Lung (tissue), 12 donors: ENCODE results near the gene LRP1B. TPM values are rescaled to one million over a fixed set of nuclear protein-coding genes. Genes with fewer than 3 reads are reported as not detected.

Source experiments
- ATAC-seq: fragments of 200-7000 bp; cut with Tn5 transposase; one replicate; pipeline ENCODE4 v1.9.1; 2020; ENCODE audit warnings: moderate number of reproducible peaks; ENCODE audit not compliant: insufficient read depth, low FRiP score
- DNase-seq, 3 donors: peaks; one replicate each; pipeline ENCODE4 v3.0.0-alpha.2; 2013 to 2017
- H3K27ac ChIP-seq, 2 donors: one replicate each; pipeline ENCODE4 v1.5.1; 2013; ENCODE audit warnings: mild to moderate bottlenecking in 2 of 2, moderate library complexity in 2 of 2, control low read depth in 1 of 2, inconsistent platforms in 1 of 2, low read depth in 1 of 2, low read length in 1 of 2
- H3K27me3 ChIP-seq, 3 donors: one replicate each; pipeline ENCODE4 v1.5.1; 2013; ENCODE audit warnings: low read length in 2 of 3; ENCODE audit not compliant: control insufficient read depth in 3 of 3, insufficient read depth in 3 of 3
- H3K36me3 ChIP-seq, 4 donors: one replicate each; pipeline ENCODE4 v1.5.1; 2013; ENCODE audit warnings: low read length in 4 of 4, mild to moderate bottlenecking in 1 of 4, moderate library complexity in 1 of 4; ENCODE audit not compliant: control insufficient read depth in 4 of 4, insufficient read depth in 4 of 4
- H3K4me1 ChIP-seq, 5 donors: one replicate each; pipeline ENCODE4 v1.5.1; 2013; ENCODE audit warnings: low read length in 5 of 5, mild to moderate bottlenecking in 2 of 5, moderate library complexity in 1 of 5; ENCODE audit not compliant: control insufficient read depth in 5 of 5, insufficient read depth in 5 of 5
- H3K4me3 ChIP-seq: one replicate; pipeline ENCODE4 v1.5.1; 2013; ENCODE audit warnings: mild to moderate bottlenecking, control low read depth, moderate library complexity
- H3K9ac ChIP-seq, 2 donors: one replicate each; pipeline ENCODE4 v1.5.1; 2013; ENCODE audit warnings: low read length in 2 of 2, control low read depth in 1 of 2; ENCODE audit not compliant: insufficient read depth in 1 of 2
- H3K9me3 ChIP-seq, 4 donors: one replicate each; pipeline ENCODE4 v1.5.1; 2013; ENCODE audit warnings: low read length in 3 of 4, mild to moderate bottlenecking in 1 of 4, moderate library complexity in 1 of 4; ENCODE audit not compliant: control insufficient read depth in 4 of 4, insufficient read depth in 3 of 4
- polyA plus RNA-seq, 2 donors: library from polyadenylated mRNA; stranded (reverse); fragments of 200-250 nt; gene quantifications; one replicate each; pipeline ENCODE4 v1.2.1, GENCODE V29; 2013
- total RNA-seq, 2 donors: library from RNA; depleted of rRNA in 1 of 2; stranded (reverse); fragments of >200 nt in 1 of 2; gene quantifications; one replicate each; pipeline ENCODE4 v1.2.1, GENCODE V29; 2014 to 2021
- TF ChIP-seq, protein P1 (sequence below): IDR thresholded peaks from 2 replicates; pipeline ENCODE4 v1.5.1; 2012; ENCODE audit warnings: mild to moderate bottlenecking; ENCODE audit errors: control extremely low read depth, extremely low read depth
- donor health status: control.
- donor health status: control.
- donor health status: Bipolar disorder and iron deficiency.
- donor health status: healthy.
- donor health status: DM: yes; HTN: yes; CAD: no.

The LRP1B gene
- total and polyA plus RNA-seq, 4 donors, result 0.01 to 6.5 (median 0.16) TPM

DNA sequence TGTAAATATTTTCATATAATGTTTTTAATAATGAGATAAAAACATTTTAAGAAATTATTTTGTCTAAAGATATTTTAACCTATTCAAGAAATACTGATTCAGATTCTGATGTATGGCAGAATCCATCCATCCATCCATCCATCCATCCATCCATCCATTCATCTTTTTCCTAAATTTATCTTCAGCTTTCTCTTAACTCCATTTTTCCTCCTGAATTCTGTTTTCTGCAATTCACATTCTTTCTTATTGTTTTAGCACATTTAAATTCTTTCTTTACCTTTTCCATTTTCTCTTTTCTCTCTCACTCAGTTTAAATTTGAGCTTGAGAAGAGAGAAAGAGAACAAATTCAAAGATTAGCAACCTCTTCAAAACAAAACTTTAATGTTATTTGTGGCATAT, 3.6 kb downstream of the LRP1B start:
- Histone ChIP-seq H3K4me3 (no peak overlapping the region), H3K36me3 (no peaks in the 10 kb centered on the region), H3K27ac (no peak overlapping the region), H3K27me3 (peaks cover 0 to 33% (median 23%) of the 10 kb centered on the region in 3 donors), H3K9me3 (no peaks in the 10 kb centered on the region), H3K9ac (no peak overlapping the region), H3K4me1 (peaks cover 0 to 18% (median 2%) of the 10 kb centered on the region in 5 donors)
- TF ChIP-seq, protein P1, sequence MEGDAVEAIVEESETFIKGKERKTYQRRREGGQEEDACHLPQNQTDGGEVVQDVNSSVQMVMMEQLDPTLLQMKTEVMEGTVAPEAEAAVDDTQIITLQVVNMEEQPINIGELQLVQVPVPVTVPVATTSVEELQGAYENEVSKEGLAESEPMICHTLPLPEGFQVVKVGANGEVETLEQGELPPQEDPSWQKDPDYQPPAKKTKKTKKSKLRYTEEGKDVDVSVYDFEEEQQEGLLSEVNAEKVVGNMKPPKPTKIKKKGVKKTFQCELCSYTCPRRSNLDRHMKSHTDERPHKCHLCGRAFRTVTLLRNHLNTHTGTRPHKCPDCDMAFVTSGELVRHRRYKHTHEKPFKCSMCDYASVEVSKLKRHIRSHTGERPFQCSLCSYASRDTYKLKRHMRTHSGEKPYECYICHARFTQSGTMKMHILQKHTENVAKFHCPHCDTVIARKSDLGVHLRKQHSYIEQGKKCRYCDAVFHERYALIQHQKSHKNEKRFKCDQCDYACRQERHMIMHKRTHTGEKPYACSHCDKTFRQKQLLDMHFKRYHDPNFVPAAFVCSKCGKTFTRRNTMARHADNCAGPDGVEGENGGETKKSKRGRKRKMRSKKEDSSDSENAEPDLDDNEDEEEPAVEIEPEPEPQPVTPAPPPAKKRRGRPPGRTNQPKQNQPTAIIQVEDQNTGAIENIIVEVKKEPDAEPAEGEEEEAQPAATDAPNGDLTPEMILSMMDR, result no peak
- ATAC-seq (no peak), DNase-seq (no peak)

DNA sequence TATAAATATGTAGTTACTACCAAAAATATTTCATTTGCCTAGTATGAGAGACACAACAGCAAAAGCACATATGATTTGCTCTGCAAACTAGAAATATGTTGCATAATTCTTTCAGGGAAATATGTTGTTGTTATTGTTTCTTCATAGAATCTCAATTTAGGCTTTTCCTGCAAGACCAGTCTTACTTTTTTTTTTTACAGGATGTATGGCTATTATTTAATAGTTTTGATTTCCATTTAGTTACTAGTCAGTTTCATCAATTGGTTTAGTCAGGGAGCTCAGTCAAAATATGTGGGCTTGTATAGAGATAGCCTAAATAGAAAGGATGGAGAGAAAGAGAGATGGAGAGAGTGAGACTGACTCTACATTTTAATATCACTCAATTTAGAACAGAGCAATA, 6.1 kb downstream of the LRP1B start:
- TF ChIP-seq, protein P1, result no peak
- Histone ChIP-seq H3K27ac (no peak overlapping the region), H3K36me3 (no peaks in the 10 kb centered on the region), H3K4me1 (peaks cover 0 to under 1% (median 0%) of the 10 kb centered on the region in 5 donors), H3K9me3 (no peaks in the 10 kb centered on the region), H3K4me3 (no peak overlapping the region), H3K27me3 (peaks cover 0 to 24% (median 20%) of the 10 kb centered on the region in 3 donors), H3K9ac (no peak overlapping the region)
- DNase-seq, result no peak
- ATAC-seq, result no peak

DNA sequence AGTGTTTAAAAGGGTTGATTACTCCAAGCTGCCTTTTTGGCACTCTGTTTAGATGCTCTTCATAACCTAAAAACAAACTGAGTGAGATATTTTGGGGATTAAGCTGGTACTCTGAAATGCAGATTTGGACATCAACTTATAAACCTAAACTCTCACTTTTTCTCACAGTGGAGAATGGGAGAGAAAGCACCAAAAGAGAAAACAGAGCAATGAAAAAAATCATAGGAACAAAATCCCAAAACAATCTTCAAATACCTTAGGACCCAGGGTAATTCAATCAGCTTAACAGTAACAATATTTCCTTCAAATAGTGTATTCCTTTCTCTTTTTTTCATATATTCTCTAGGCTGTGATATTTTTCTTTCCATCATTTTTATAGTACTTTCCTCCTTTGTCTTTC, 11.5 kb downstream of the LRP1B start:
- Histone ChIP-seq H3K9ac (no peak overlapping the region), H3K27me3 (no peaks in the 10 kb centered on the region), H3K4me1 (no peaks in the 10 kb centered on the region), H3K9me3 (no peaks in the 10 kb centered on the region), H3K27ac (no peak overlapping the region), H3K36me3 (no peaks in the 10 kb centered on the region), H3K4me3 (no peak overlapping the region)
- DNase-seq, result no peak
- ATAC-seq, result no peak
- TF ChIP-seq, protein P1, result no peak

DNA sequence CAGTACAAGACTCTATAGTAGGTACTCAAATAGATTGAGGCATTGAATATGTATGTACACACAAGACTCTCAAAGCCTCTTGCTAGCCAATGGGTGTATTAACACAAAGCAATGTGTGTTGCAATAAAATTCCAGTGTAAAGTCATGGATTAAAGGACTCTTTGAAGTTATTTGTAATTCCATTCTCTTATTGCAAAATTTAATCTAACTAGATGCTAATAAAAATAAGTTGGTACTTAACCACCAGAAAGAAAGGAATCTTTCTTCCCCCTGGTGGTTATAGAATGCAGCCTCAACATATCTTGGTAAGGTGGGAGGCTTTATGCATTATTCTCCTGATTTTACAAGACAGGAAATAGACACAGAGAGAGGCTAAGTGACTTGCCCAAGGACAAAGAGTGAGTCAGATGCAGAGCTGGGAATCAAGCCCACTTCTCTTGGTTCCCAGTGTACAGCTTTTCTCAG, 18.0 kb downstream of the LRP1B start:
- no peak overlapping the region for H3K9ac ChIP-seq
- H3K4me3 ChIP-seq, result no peak overlapping the region
- no peaks in the 10 kb centered on the region for H3K36me3 ChIP-seq
- no peaks in the 10 kb centered on the region for H3K4me1 ChIP-seq
- H3K27me3 ChIP-seq, result no peaks in the 10 kb centered on the region
- no peak for ATAC-seq
- no peaks in the 10 kb centered on the region for H3K9me3 ChIP-seq
- DNase-seq, result no peak
- TF ChIP-seq, protein P1, result no peak
- H3K27ac ChIP-seq, result no peak overlapping the region
